Activated T-cell treated with anti-CD3 and anti-CD28 coated beads for 1 hour (primary cell): Measurements from ENCODE around the gene MDC1.

Experiments used
- DNase-seq: peaks from one replicate; pipeline ENCODE4 v3.0.0-alpha.2; 2020; ENCODE audit warnings: low read depth

MDC1 gene

GRCh38 chr6:30748851-30749540 lies 31.9 kb upstream of the MDC1 start:
- no peak for DNase-seq

- no peak for DNase-seq
Measured at GRCh38 chr6:30747902-30748769, 31.1 kb upstream of the MDC1 start.

GRCh38 chr6:30747300-30747687 lies 30.2 kb upstream of the MDC1 start:
- DNase-seq = no peak

- peak; percentile 51 for DNase-seq
Measured at GRCh38 chr6:30744054-30744805, 27.1 kb upstream of the MDC1 start, which contains the start of gene IER3. TSS of gene IER3 (minus strand) at chr6:30744547. CDS start at chr6:30744518, 29 bp downstream.

- no peak for DNase-seq
Measured at GRCh38 chr6:30743099-30744053, 26.3 kb upstream of the MDC1 start.

- peak; percentile 68 for DNase-seq
Measured at GRCh38 chr6:30742316-30743098, 25.4 kb upstream of the MDC1 start, which contains the start of gene FLOT1. TSS of gene FLOT1 (minus strand) at chr6:30742687. CDS start at chr6:30742189, 498 bp downstream.

GRCh38 chr6:30741789-30742315 lies 24.8 kb upstream of the MDC1 start:
- DNase-seq = no peak

- DNase-seq = no peak
Measured at GRCh38 chr6:30741063-30741779, 24.1 kb upstream of the MDC1 start.

- DNase-seq = no peak
Measured at GRCh38 chr6:30740540-30740870, 23.4 kb upstream of the MDC1 start.

- DNase-seq = no peak
Measured at GRCh38 chr6:30738532-30738931, 21.5 kb upstream of the MDC1 start.

GRCh38 chr6:30735668-30736314 lies 18.7 kb upstream of the MDC1 start:
- DNase-seq = no peak

- DNase-seq = no peak
Measured at GRCh38 chr6:30732237-30732943, 15.3 kb upstream of the MDC1 start.

GRCh38 chr6:30730601-30731435 lies 13.7 kb upstream of the MDC1 start:
- DNase-seq = peak; percentile 71

- no peak for DNase-seq
Measured at GRCh38 chr6:30727920-30728553, 11.0 kb upstream of the MDC1 start.

- DNase-seq = no peak
Measured at GRCh38 chr6:30726506-30727413, 9.7 kb upstream of the MDC1 start.
